ENCODE data around the gene HMCES.
A peak's percentile ranks its signal among the peaks of the same experiment; 100 is the strongest.

The HMCES gene, protein sequence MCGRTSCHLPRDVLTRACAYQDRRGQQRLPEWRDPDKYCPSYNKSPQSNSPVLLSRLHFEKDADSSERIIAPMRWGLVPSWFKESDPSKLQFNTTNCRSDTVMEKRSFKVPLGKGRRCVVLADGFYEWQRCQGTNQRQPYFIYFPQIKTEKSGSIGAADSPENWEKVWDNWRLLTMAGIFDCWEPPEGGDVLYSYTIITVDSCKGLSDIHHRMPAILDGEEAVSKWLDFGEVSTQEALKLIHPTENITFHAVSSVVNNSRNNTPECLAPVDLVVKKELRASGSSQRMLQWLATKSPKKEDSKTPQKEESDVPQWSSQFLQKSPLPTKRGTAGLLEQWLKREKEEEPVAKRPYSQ

DNA sequence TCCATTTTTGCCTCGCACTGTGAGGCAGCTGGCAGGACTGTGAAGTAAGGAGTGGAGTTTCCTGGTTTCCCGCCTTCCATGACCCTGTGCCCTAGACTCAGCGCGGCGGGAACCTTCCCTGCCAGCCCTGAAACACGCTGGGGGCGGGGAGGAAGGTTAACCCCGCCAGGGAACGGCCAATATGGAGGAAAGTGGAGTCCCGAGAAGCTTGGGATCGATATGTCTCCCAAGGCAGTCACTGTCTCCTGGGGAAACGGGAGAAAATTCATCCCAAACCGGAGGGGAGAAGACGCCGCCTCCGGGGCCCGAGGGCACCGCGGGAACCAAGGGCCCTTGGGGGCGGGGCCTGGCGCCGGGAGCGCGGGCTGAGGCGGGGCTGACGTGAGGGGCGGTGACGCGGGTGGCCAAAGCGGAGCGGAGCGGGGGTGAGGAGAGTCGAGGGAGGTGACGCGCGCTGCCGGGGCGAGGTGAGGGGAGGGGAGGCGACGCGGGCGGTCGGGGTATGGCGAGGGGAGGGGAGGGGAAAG is at the start of gene HMCES:
Gene HMCES, plus strand, starts transcription at position 432 of the 527 bp plus-strand sequence. CDS start 863 bp downstream, outside the sequence.
- DNase-seq (ENCODE audit: low read depth) = peak; percentile 92

DNA sequence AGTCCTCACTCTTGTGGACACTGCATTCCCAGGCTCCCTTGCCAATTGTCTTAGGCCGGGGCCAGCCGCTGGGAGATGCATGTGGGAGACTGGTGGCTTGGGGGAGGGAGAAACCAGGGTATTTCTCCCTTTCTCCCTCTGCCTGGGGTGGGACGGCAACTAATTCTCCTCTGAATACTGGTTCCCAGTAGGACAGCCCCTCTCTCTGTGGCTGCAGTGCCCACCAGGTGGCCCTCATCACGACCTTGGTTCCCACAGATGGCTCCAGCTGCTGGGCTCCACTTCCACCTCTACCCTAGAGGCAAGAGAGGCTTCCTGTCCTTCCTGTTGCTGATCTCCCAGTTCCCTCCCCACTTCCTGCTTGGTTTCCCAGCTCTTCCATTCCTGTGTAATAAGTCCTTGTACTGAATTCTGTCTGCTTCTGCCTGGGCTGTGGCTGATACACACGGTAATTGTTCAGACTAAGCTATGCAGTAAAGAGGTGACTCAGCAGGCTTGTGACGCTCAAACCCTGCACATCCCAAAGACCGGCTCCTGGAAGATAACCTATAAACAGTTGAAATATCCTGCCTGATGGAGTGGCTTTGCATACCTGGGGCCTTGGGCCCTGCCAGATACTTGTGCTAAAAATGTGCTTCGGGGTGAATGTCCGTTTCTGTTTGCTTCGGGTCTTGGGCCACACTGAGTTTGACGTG is 49.6 kb upstream of the HMCES start:
- no peak for DNase-seq (ENCODE audit: low read depth)

DNA sequence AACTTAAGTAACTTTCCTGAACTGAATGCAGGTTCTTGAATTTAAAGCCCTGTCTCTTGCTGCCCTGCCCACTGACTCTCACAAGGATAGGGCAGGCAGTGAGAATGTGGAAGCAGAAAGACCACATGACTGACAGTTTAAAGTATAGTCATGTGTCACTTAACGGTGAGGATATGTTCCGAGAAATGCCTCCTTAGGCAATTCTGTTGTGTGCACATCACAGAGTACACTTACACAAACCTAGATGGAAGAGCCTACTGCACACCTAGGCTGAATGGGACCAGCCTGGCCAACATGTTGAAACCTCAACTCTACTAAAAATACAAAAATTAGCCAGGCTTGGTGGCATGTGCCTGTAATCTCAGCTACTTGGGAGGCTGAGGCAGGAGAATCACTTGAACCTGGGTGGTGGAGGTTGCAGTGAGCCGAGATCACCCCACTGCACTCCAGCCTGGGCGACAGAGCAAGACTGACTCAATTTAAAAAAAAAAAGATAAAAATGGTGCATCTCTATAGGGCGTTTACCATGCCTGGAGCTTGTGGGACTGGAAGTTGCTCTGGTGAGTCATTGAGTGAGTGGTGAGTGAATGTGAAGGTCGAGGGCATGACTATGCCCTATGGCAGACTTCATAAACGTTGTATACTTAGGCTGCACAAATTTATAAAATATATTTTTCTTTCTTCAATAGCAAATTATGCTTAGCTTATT is 48.2 kb upstream of the HMCES start:
- no peak for DNase-seq (ENCODE audit: low read depth)

DNA sequence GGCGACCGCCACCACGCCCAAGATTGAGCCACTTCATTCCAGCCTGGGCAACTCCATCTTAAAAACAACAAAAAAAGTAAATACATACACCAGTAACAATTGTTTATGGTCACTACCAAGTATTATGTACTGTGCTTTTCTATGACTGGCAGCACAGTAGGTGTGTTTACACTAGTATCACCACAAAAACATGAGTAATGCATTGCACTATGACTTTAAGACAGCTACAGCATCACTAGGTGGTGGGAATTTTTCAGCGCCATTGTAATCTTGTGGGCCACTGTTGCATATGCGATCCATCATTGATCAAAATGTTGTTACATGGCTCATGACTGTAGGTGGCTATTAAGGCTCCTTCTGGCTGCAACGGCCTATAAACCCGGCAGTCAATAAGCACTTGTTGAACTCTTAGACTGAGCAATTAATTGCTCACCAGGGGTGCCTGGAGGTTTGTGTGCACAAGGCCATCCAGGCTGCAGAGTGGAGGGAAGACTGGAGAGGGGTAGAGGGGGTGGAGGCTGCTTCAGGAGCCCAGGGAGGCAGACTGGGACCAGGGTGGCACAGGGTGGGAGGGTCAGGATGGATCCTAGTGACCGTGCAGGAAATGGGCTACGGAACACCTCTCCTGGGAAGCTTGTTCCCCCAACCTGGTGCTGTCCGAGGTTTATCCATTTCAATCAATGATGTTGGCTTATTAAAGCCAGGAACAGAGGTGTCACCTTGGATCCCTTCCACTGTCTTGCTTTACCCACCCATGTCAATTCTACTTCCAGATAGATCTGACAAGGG is 47.1 kb upstream of the HMCES start:
- no peak for DNase-seq (ENCODE audit: low read depth)

DNA sequence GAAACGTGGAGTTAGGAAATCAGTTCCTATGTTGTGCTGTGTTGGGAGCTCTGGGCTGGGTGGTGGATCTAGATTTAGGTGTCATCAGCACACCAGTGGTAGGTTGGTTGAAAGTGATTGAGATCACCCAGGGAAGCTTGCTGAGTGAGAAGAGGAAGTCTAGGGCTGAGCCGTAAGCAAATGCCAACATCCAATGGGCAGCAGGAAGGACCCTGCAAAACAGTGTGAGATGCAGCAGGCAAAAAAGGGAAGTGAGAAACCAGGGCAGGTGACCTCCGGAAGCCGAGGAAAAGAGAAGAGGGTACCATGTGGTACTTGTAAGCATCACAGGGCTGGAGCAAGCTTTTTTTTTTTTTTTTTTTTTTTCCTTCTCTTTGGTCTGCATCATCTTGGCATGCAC is 45.1 kb upstream of the HMCES start:
- DNase-seq (ENCODE audit: low read depth) = no peak

DNA sequence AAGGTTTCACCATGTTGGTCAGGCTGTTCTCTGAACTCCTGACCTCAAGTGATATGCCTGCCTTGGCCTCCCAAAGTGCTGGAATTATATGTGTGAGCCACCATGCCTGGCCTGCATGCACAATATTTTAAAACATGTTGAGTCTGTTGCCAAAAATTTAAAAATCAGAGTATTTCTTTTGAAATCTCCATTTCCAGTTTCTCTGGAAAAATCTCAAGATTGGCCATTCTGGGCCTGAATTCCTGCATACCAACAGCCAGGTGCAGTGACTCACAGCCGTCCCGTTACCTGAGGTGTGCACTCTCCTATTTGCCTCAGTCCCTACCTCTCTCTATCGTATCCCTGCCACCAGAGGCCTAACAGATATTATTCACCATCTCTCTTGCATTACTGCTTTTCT is 44.2 kb upstream of the HMCES start:
- DNase-seq (ENCODE audit: low read depth) = no peak

DNA sequence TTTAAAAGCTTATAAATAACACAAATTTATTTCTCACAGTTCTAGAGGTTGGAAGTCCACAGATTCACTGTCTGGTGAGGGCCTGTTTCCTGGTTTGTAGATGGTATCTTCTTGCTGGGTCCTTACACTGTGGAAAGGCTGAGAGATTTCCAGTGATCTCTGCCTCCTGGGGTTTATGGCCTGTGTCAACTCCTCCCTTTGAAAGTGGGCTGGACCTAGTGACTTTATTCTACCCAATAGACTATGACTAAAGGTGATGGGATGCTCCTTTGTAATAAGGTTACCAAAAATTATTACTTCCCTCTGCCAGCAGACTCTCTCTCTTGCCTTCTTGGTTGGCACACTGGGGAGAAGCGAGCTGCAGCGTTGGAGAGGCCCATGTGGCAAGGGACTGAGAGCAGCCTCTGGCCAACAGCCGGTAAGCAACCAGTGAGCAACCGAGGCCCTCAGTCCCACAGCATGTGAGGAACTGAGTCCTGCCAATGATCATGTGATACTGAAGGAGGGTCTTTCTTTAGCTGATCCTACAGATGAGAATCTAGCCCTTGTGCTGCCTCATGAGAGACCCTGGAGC is 43.2 kb upstream of the HMCES start:
- DNase-seq (ENCODE audit: low read depth) = no peak

DNA sequence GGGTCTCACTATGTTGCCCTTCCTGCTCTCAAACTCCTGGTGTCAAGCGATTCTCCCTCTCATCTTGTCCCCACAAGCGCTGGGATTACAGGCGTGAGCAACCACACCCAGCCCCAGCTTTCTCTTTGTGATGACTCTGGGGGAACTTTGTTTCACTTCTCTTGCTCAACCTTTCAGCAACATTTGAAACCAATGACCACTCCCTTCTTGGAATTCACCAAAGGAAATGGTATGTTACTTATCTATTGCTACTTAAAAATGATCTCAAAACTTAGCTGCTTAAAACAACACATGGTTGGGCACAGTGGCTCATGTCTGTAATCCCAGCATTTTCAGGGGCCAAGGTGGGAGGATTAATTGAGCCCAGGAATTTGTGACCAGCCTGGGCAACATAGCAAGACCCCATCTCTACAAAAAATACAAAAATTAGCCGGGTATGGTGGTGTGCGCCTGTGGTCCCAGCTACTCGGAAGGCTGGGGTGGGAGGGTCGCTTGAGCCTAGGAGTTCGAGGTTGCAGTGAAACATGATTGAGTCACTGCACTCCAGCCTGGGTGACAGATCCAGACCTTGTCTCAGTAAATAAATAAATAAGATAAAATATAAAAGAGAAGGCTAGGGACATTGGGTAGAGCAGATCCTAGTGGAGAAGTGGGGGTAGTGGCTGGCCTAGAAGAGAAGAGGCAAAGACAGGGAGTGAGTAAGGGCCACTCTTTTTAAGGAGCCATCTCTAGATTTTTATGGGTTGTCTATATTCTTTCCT is 39.5 kb upstream of the HMCES start:
- no peak for DNase-seq (ENCODE audit: low read depth)

DNA sequence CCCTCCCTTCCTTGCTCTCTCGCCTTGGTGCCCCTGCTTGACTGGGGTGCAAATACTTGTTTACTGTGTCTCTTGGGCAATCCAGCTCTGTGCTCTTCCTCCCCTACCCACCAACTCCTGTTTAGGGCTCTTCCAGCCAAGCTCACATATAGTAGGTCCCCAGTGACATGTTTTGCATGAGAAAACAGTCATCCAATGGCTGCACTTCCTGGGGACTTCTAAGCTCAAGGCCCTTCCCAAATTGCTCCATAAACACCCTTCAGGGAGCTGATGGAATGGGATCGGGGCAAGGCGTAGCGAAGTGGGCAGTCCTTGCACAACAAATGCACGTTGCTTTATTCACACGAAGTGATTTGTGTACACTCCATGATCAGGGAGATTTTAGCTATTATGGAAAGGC is 38.7 kb upstream of the HMCES start:
- no peak for DNase-seq (ENCODE audit: low read depth)

DNA sequence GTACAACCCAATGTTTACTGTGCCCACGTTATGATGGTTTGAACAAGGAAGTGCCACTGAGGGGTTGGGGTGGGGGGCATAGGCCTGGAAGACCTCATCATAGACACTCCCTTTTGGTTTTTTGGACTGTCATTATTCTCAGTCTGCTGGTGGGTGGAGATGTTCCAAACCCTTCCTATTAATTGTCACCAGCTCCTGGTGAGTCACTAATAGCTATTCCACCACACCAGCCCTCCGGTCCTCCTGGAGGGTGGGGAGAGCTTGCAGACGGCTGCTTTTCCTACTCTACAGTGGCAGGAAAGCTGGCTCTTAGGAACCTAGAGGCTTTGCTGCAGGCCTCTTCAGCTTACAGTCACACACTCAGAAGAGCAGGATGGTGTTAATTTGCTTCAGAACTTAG is 38.2 kb upstream of the HMCES start:
- no peak for DNase-seq (ENCODE audit: low read depth)

DNA sequence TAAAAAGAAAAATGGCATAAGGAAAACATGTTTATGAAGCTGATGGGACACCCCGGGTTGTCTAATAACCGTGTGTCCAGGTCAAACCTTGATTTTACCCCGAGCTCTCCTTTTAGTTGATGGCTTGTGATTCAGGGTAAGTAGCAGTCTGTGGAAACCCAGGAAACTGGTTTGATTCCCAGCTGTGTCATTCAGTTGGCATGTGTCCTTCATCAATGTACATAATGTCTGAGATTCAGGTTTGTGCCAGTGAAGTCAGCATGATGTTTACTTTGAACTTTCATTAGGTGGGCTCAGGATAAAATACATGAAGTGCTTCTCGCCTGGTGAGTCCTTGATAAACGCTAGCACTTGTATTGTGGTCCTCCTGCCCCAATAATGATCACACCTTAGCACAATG is 33.5 kb upstream of the HMCES start:
- DNase-seq (ENCODE audit: low read depth) = no peak

DNA sequence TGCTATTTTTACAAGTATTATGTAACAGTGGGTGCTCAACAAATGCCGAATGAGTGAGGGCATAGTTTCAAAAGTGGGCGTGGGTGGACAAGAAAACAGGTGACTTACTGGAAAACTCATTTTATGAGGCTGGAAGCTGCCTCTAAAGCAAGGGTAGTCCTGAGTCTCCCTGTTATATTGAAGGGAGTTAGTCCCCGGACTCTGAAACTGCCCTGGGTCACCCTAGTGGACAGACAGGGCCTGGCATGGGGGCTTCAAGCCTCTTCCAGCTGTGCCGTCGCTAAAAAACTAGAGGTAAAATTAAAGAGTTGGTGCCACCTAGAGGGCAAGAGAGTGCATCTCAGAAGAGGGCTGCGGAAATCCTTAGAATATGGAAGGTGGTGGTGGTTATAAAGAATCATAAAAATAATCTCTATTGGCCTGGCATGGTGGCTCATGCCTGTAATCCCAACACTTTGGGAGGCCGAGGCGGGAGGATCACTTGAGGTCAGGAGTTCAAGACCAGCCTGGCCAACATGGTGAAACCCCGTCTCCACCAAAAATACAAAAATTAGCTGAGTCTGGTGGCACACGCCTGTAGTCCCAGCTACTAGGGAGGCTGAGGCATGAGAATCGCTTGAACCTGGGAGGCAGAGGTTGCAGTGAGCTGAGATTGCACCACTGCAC is 32.9 kb upstream of the HMCES start:
- DNase-seq (ENCODE audit: low read depth) = peak; percentile 33

DNA sequence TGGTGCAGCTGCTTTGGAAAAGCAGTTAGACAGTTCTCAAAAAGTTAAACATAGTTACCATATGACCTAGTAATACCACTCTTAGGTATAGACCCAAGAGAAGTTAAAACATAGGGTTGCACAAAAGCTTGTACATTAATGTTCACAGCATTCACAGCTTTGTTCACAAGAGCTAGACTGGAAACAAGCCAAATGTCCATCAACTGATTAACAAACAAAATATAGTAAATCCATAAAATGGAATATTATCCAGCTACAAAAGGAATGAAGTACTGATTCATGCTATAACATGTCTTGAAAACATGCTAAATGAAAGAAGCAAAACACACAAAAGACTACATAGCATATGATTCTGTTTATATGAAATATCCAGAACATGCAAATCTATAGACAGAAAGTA is 32.0 kb upstream of the HMCES start:
- DNase-seq (ENCODE audit: low read depth) = no peak

DNA sequence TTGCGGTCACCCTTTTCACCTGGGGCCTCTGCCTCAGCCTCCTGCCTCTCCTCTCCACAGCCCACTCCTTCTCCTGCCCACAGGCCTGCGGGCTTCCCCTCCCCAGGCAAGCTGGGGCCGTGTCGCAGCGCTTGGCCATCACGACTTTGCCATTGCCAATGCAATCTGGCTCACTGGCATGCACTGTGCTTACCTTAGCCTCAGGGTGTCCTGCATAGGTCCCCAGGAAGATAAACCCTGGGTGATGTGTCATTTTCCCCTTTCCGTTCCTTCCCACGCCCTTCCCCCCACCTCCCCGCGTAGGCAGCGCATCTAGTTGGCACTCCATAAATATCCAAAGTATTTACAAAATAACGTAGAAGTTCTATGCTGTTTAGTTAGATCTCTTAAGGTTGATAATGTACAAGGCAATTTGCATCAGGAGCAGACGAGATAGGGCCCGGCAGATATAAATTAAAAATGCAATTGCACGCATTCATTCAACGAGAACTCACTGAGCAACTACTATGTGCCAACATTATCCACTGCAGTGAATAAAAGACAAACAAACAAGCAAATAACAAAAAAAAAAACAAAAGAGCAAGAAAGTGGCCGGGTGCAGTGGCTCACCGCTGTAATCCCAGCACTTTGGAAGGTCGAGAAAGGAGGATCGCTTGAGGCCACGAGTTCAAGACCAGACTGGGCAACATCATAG is 30.2 kb upstream of the HMCES start:
- DNase-seq (ENCODE audit: low read depth) = no peak

DNA sequence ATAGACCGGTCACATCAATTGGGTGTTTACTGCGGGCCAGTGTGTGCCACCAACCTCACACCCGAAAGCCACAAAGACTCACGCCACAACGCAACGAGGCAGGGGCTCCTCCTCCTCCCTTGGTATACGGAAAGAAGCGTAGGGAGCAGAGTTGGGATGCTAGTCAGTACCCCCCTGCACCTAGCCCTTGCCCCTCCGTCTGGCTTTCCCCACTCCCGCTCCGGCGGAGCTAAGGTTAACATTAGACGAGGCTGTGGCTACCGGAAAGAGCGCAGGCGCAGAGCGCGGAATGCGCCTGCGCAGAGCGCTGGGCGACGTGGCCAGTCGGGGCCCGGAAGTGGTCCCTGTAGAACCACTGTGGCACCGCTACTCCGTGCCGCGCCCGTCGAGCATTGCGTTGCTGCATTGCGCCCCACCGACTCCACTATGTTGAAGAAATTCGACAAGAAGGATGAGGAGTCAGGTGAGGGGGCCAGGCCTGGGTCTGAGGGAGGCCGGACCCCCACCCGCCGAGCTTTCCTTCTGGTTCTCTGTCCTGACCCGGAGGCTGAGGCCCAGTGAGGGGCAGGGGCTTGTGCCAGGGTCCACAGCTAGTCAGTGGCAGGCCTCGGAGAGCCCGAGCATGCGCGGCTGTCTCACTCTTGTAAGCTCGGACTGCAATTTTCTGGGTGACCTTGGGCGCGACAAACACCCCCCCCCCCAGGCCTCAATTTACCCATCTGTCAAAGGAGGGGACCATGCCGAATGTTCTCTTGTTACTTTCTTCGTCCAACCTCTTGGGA is 29.2 kb upstream of the HMCES start, which contains the start of gene COPG1:
Gene COPG1, plus strand, starts transcription at position 323 of the 782 bp plus-strand sequence. Its CDS starts 104 bp downstream, at position 427.
- peak; percentile 82 for DNase-seq (ENCODE audit: low read depth)

DNA sequence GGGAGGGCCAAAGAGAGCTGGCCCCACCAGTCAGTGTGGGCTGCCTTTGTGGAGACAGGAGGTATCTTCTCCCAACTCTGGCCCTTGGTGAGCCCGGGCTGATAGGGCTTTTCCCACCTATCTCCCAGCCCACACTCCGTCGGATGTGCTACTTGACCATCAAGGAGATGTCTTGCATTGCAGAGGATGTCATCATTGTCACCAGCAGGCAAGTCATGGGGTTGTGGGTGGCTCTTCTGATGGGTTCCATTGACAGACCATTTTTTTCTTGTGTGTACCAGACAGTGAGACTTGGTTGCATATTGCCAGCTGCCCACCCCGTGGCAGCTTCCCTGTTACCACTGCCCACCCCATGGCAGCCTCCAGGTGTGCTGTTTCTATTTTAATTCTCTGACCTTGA is 25.9 kb upstream of the HMCES start:
- DNase-seq (ENCODE audit: low read depth) = no peak

DNA sequence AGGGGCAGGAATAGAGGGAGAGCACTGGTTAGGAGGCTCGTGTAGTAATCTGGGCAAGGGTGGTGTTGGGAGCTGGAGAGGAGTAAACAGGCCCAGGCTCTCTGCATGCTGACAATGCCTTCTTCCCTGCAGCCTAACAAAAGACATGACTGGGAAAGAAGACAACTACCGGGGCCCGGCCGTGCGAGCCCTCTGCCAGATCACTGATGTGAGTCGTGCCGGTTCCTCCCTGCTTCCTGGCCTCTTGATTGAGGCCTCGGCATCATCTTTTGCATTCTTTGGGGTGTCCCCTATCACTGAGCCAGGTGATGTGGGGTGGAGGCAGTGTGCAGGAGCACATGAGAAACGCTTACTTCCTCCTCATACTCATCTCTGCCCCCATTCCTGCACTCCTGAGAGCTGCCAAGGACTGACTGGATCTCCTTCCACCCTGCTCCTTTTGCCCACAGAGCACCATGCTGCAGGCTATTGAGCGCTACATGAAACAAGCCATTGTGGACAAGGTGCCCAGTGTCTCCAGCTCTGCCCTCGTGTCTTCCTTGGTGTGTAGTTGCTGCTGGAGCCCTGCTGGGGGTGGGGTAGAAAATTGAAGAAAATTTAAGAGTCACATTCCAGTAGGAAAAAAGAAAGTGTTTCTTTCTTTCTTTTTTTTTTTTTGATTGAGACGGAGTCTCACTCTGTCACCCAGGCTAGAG is 24.0 kb upstream of the HMCES start:
- DNase-seq (ENCODE audit: low read depth) = no peak

DNA sequence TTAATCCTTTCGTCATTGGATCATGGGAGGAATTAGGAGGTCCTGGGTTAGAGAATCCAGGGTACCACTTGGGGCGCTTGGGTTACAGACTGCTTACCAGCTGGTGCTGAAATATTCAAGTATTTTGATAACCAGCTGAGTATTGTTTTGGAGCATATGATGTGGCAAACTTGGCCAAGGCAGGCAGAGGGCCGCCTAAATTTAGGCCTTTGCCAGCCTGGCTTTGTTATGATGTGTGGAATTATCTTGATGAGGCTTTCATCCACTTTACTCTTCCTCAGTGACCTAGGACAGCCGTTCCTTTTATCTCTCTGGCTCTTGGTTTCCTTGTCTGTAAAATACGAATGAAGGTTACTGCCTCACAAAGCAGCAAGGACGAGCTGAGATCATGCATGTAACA is 22.4 kb upstream of the HMCES start:
- no peak for DNase-seq (ENCODE audit: low read depth)

Measured in activated T-cell treated with anti-CD3 and anti-CD28 coated beads for 1 hour (primary cell).